Heart left ventricle (tissue), 16 donors: ENCODE data around the gene SBK3. TPM values are rescaled to one million over a fixed set of nuclear protein-coding genes. Genes with fewer than 3 reads are reported as not detected.
"Not testable (repeated sequence)": the region's sequence is repeated elsewhere in the genome, so short reads cannot be mapped to it uniquely, and the experiment has no call there.

Experiments
- ATAC-seq, 4 donors: fragments of 200-7000 bp; cut with Tn5 transposase; one replicate each; pipeline ENCODE4 v1.9.1; 2020 to 2022; ENCODE audit warnings: moderate library complexity in 4 of 4, mild to moderate bottlenecking in 3 of 4, moderate number of reproducible peaks in 1 of 4
- DNase-seq, 5 donors: peaks; one replicate each; pipeline ENCODE4 v3.0.0-alpha.2; 2020
- H3K27ac ChIP-seq, 12 donors: fragments of 200-600 bp; sonication (generic) in 4 of 12; one replicate each; pipeline versions ENCODE4 v1.5.0 to v1.8.0; 2016 to 2022; ENCODE audit warnings: mild to moderate bottlenecking in 2 of 12
- H3K27me3 ChIP-seq, 9 donors: fragments of 200-600 bp; sonication (generic) in 2 of 9; one replicate each; pipeline versions ENCODE4 v1.5.1 to v1.8.0; 2016 to 2022; ENCODE audit warnings: mild to moderate bottlenecking in 3 of 9
- H3K36me3 ChIP-seq, 9 donors: fragments of 200-600 bp; sonication (generic) in 2 of 9; one replicate each; pipeline versions ENCODE4 v1.5.0 to v1.8.0; 2018 to 2022; ENCODE audit warnings: mild to moderate bottlenecking in 2 of 9
- H3K4me1 ChIP-seq, 12 donors: fragments of 200-600 bp; sonication (generic) in 4 of 12; one replicate each; pipeline versions ENCODE4 v1.5.0 to v1.8.0; 2016 to 2022; ENCODE audit warnings: mild to moderate bottlenecking in 3 of 12
- H3K4me3 ChIP-seq, 12 donors: fragments of 200-600 bp; sonication (generic) in 4 of 12; one replicate each; pipeline versions ENCODE4 v1.5.0 to v1.8.0; 2017 to 2022; ENCODE audit warnings: mild to moderate bottlenecking in 9 of 12, moderate library complexity in 4 of 12
- H3K9me3 ChIP-seq, 12 donors: fragments of 200-600 bp; sonication (generic) in 4 of 12; one replicate each; pipeline versions ENCODE4 v1.5.0 to v1.8.0; 2016 to 2022; ENCODE audit warnings: mild to moderate bottlenecking in 1 of 12
- CTCF ChIP-seq, 12 donors: fragments of 200-600 bp; sonication (generic) in 4 of 12; IDR thresholded peaks; one replicate each; pipeline versions ENCODE4 v1.5.0 to v1.8.0; 2018 to 2022; ENCODE audit warnings: antibody characterized with exemption in 12 of 12, mild to moderate bottlenecking in 5 of 12
- POLR2A ChIP-seq, 2 donors: fragments of 450-650 bp; IDR thresholded peaks; one replicate each; pipeline ENCODE4 v1.6.1; 2017; ENCODE audit warnings: antibody characterized with exemption in 2 of 2, mild to moderate bottlenecking in 2 of 2, moderate library complexity in 2 of 2
- WGBS, 4 donors: extraction: QIAGEN DNeasy Blood & Tissue Kit in 2 of 4; methylation state at CpG; one replicate each; pipeline versions ENCODE4 v1.1.5 to v1.1.7; 2013 to 2018; 5-methylcytosine and 5-hydroxymethylcytosine counted together
- intact Hi-C, 10 donors: fragments of 100-400 bp; cut with DNase I; formaldehyde crosslinking; loops; one replicate each; pipeline versions ENCODE4 v1.11.1 to v1.14.2; 2022
- polyA plus RNA-seq, 2 donors: library from polyadenylated mRNA; stranded (reverse); fragments of 200-250 nt; gene quantifications; one replicate each; pipeline ENCODE4 v1.2.3, GENCODE V29; 2013
- total RNA-seq, 9 donors: library from RNA; depleted of rRNA in 2 of 9; stranded (reverse); fragments of >200 nt in 2 of 9; fragmentation: NEBNext Ultra II Directional in 3 of 9; extraction: Animal tissue kit (Norgen Biotek cat#: 25700) in 3 of 9; gene quantifications; one replicate each; pipeline versions ENCODE4 v1.1.0 to v1.2.4, GENCODE V29; 2016 to 2023
- donor health status: ischemic (EF 13 %, LVEDD 7.1; RV severe dilation, severe dysfunction).
- donor health status: healthy with polysubstance abuse.
- donor health status: DM: no; HTN: yes; CAD: no.
- donor health status: DM: no; HTN: no; CAD: no.
- donor health status: ischemic (EF 25% LVEDD 6.9; RV normal size, moderate dysfunction).
- donor health status: ischemic (EF 25% LVEDD 5.7; RV mildly dilated, moderate dysfunction).
- donor health status: healthy.
- donor health status: DM: yes; HTN: yes; CAD: no.
- donor health status: ischemic (EF 35%, LVEDD 5.7; RV mildly dilated, moderate dysfunction).
- donor health status: nonischemic (EF 11% LVEDD 7.7; RV severe dilation, severe dysfunction).
- donor health status: DM: yes; HTN: yes; CAD: no.
- donor health status: PGD.
- donor health status: ischemic (EF 29% LVEDD 5.4; RV normal size, mild dysfunction).
- donor health status: nonischemic (EF 23%, LVEDD 6.1; RV moderate dilation, normal function).

Gene SBK3
- total and polyA plus RNA-seq, 11 donors: 2.4 to 14.3 (median 7.5) TPM

DNA sequence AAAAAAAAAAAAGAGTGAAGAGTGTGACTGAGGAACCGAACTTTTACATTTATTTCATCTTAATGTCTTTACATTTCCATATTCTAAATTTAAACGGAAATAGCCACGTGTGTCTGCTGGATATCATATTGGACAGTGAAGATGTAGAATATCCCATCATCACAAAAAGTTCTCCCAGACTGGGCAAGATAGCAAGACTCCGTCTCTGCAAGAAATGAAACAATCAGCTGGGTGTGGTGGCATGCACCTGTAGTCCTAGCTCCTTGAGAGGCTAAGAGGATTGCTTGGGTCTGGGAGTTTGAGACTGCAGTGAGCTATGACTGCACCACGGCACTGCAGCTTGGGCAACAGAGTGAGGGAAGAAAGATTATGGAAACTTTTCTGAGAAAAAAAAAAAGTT is 31.4 kb upstream of the SBK3 start:
- intact Hi-C loops: loop anchor here in 1 of 10 donors (5.0 kb wide), 1 partner anchor 44 kb away; no protein-coding TSS in a partner anchor
- DNase-seq: no peak

DNA sequence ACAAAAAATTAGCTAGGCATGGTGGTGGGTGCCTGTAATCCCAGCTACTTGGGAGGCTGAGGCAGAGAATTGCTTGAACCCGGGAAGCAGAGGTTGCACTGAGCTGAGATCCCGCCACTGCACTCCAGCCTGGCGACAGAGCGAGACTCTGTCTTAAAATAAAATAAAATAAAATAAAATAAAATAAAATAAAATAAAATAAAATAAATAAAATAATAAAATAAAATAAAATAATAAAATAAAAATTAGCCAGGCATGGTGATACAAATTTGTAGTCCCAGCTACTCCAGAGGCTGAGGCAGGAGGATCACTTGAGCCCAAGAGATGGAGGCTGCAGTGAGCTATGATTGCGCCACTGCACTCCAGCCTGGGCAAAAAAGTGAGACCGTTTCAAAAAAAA is 28.6 kb upstream of the SBK3 start:
- H3K27me3 ChIP-seq, DNase-seq, H3K4me3 ChIP-seq, H3K4me1 ChIP-seq, H3K9me3 ChIP-seq, intact Hi-C loops, ATAC-seq, H3K27ac ChIP-seq: not testable (repeated sequence)
- WGBS, 4 donors: 88 to 97% (median 94%) methylated on average over 6 of the region's 6 CpGs
- peaks cover 0 to 23% (median 16%) of the 10 kb centered on the region in 9 donors for H3K36me3 ChIP-seq

More for the DNA sequence above, 31.4 kb upstream of the SBK3 start:
- no peak for ATAC-seq
- Histone ChIP-seq H3K9me3 (no peaks in the 10 kb centered on the region), H3K27ac (no peak overlapping the region), H3K36me3 (peaks cover 0 to 26% (median 16%) of the 10 kb centered on the region in 9 donors), H3K27me3 (no peaks in the 10 kb centered on the region), H3K4me1 (peaks cover 0 to 20% (median 8%) of the 10 kb centered on the region in 12 donors), H3K4me3 (no peak overlapping the region)
- 91 to 93% (median 92%) methylated on average over 5 of the region's 5 CpGs for WGBS, 4 donors
- no peak for TF ChIP-seq CTCF (IDR thresholded peaks at IDR 0.05)
- TF ChIP-seq POLR2A (IDR thresholded peaks at IDR 0.05): no peak

- H3K27me3 ChIP-seq, intact Hi-C loops, H3K36me3 ChIP-seq, DNase-seq, H3K4me1 ChIP-seq, H3K27ac ChIP-seq, H3K4me3 ChIP-seq, H3K9me3 ChIP-seq, ATAC-seq: not testable (repeated sequence)
- 88 to 92% (median 90%) methylated on average over 5 of the region's 5 CpGs for WGBS, 4 donors
Observed at GRCh38 chr19:55569477-55569876, 24.1 kb upstream of the SBK3 start.

GRCh38 chr19:55567708-55568328 is 22.5 kb upstream of the SBK3 start:
- Histone ChIP-seq H3K4me3 (no peak overlapping the region), H3K27me3 (no peaks in the 10 kb centered on the region), H3K36me3 (no peaks in the 10 kb centered on the region), H3K27ac (no peak overlapping the region), H3K9me3 (no peaks in the 10 kb centered on the region), H3K4me1 (peaks cover 0 to 11% (median 0%) of the 10 kb centered on the region in 12 donors)
- TF ChIP-seq POLR2A (IDR thresholded peaks at IDR 0.05): no peak
- no peak for TF ChIP-seq CTCF (IDR thresholded peaks at IDR 0.05)
- ATAC-seq (no peak), DNase-seq (no peak)
- intact Hi-C loops: no loop called here

DNA sequence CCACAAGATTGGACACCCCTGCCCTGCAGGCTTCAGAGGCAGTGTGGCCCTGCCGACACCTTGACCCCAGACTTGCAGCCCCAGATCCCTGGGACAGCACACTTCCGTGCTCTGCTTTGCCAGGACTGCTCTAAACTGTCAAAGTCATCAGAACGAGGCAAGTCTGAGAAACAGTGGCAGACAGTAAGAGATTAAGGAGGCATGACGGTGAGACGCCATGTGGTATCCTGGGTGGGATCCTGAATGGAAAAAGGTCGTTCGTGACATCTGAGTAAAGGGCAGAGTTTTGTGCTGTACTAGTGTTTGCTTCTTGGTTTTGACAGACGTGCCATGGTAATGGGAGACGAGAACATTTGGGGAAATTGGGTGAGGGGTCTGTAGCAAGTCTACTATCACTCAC is 21.5 kb upstream of the SBK3 start:
- Histone ChIP-seq H3K27me3 (no peaks in the 10 kb centered on the region), H3K36me3 (no peaks in the 10 kb centered on the region), H3K4me3 (no peak overlapping the region), H3K9me3 (no peaks in the 10 kb centered on the region), H3K27ac (no peak overlapping the region), H3K4me1 (peaks cover 0 to 16% (median 0%) of the 10 kb centered on the region in 12 donors)
- 36 to 46% (median 43%) methylated on average over 9 of the region's 9 CpGs for WGBS, 4 donors
- intact Hi-C loops: no loop called here
- no peak for TF ChIP-seq CTCF (IDR thresholded peaks at IDR 0.05)
- no peak for TF ChIP-seq POLR2A (IDR thresholded peaks at IDR 0.05)
- ATAC-seq (no peak), DNase-seq (no peak)
